ELR (cell line): ENCODE results near the gene PEX19.
A peak's percentile ranks its signal among the peaks of the same experiment; 100 is the strongest.

Source experiments
- DNase-seq: peaks from one replicate; pipeline ENCODE4 v3.0.0-alpha.2; 2015; ENCODE audit warnings: low read depth

PEX19 gene

GRCh38 chr1:160277987-160278386 lies 6.9 kb downstream of the PEX19 start:
- no peak for DNase-seq

GRCh38 chr1:160277330-160277729 lies 7.6 kb downstream of the PEX19 start:
- DNase-seq: no peak

- DNase-seq: no peak
These were observed 13.9 kb downstream of the PEX19 start for GRCh38 chr1:160271025-160271424.

DNA sequence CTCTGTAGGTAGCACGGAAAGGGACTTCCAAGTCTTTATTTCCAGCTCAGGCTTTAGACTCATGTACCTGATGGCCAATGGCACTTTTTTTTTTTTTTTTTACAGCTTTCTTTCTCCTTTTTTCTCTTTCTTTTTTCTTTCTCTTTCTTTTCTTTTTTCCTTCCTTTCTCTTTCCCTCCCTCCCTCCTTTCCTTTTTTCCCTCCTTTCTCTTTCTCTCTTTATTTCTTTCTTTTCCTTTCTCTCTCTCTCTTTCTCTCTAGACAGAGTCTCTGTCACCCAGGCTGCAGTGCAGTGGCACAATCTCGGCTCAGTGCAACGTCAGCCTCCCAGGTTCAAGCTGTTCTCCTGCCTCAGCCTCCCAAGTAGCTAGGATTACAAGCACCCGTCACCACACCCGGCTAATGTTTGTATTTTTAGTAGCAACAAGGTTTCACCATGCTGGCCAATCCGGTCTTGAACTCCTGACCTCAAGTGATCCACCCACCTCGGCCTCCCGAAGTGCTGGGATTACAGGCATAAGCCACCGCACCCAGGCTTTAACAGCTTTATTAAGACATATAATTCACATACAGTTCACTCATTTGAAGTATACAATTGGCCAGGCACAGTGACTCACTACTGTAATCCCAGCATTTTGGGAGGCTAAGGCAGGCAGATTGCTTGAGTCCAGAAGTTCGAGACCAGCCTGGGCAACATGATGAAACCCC lies 17.5 kb downstream of the PEX19 start:
- DNase-seq: no peak

GRCh38 chr1:160264795-160265307 lies 20.1 kb downstream of the PEX19 start:
- no peak for DNase-seq

- peak; percentile 99 for DNase-seq
These were observed 22.8 kb downstream of the PEX19 start, which contains the start of gene DCAF8 for GRCh38 chr1:160261893-160262794. TSS of gene DCAF8 (minus strand) at chr1:160262549. CDS start at chr1:160244008, 18,541 bp downstream.

- DNase-seq: peak; percentile 91
These were observed 23.4 kb downstream of the PEX19 start for GRCh38 chr1:160261556-160261892.

- DNase-seq: peak; percentile 84
These were observed 24.2 kb downstream of the PEX19 start for GRCh38 chr1:160260406-160261382.

GRCh38 chr1:160258177-160258798 lies 26.6 kb downstream of the PEX19 start:
- no peak for DNase-seq

- no peak for DNase-seq
These were observed 27.4 kb downstream of the PEX19 start for GRCh38 chr1:160257411-160258015.

DNA sequence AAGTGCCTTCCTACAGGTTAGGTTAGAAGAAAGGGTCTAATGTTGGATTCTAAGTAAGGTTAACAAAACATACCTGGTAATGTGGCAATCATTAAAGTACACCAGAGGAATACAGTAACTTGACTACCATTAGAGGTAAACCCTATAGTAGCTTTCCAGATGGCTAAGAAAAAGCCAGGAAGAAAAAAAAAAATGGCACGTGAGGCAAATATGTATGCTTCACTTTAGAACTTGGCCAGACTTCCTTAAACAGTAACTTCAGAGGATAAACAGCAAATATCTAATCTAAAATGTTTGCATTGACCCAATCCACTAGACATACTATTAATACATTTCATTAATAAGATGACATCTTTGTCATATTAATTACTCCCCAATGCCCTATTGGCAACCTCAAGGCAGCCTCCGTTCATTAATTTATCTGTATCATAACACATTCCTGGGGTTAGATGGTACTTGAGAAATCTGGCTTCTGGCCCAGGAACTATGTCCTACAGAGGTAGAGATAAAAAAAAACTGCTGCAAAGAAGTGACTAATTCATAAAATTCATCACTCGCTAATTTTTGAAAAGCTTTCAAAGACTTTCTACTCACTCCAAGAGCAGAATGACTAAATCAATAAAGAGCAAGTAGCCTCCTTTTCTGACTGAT lies 28.4 kb downstream of the PEX19 start:
- DNase-seq: peak; percentile 80

DNA sequence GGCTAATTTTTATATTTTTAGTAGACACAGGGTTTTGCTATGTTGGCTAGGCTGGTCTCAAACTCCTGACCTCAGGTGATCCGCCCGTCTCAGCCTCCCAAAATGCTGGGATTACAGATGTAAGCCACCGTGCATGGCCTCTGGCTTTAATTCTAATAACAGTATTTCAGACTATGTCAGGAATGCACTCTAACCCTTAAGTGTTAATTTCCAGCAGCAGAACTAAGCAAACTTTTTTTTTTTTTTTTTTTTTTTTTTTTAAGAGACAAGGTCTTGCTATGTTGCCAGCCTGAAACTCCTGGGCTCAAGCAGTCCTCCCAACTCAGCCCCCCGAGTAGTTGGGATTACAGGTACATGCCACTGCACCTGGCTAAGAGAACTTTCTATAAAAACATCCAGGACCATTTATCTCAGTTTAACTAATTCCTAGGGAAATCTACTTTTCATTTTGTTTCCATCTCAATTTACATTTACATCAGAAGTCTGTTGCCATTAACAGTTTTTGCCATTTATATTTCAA lies 29.1 kb downstream of the PEX19 start:
- DNase-seq: no peak

- DNase-seq: peak; percentile 82
These were observed 33.0 kb downstream of the PEX19 start for GRCh38 chr1:160251687-160252526.

DNA sequence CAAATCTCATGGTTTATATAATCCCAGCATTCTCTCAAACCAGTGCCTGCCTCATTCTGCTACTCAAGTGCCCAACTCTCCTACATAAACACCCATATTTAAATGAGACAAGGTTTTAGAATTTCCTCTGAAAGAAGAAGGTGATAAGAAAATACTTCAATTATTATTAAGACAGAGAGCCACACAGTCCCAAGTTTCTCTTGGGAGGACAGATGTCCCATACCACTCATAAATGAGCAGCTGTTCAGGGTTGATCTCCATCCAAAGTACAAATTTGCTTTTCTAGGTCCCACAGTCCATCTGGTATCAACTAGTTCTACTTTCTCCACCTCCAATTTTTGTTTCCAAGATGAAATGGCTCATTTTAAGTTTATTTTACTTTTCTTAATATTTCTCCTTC lies 33.9 kb downstream of the PEX19 start:
- DNase-seq: no peak

DNA sequence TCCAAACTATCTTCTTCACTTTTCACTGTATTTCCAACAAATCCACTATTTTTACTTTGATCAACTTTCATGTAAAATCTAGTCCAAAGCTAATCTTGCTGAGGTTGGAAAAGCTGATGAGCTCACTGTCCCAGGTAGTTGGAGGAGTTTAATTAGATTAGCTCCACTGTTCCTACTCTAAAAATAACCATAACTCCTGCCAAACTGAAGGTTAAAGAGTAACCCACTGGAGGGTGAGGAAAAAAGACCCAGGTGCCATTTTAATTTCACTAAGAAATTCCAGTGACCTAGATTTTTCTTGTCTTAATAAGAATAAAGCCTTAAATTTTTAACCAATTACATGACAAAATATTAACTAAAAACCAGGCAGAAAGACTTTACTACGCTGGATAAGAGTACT lies 37.9 kb downstream of the PEX19 start:
- no peak for DNase-seq

DNA sequence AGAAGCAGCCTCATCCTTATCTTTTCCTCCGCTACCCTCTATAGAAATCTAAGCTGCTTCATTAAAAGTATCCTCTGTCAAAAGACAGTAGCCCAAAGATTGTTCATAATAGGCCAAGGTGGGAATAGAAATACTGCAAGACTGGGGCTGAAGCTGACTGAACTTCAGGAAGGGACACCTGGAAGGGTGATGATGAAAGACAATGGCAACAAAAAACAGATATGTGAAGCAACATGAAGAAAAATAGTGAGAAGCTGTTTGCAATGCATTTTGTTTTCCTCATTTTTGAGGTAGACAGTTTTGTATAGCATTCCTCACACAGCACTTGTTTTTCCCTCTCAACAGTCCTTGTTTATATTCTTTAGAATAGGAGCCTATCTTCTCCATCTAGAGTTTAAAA lies 39.5 kb downstream of the PEX19 start:
- DNase-seq: no peak

GRCh38 chr1:160244209-160244608 lies 40.7 kb downstream of the PEX19 start:
- DNase-seq: no peak

DNA sequence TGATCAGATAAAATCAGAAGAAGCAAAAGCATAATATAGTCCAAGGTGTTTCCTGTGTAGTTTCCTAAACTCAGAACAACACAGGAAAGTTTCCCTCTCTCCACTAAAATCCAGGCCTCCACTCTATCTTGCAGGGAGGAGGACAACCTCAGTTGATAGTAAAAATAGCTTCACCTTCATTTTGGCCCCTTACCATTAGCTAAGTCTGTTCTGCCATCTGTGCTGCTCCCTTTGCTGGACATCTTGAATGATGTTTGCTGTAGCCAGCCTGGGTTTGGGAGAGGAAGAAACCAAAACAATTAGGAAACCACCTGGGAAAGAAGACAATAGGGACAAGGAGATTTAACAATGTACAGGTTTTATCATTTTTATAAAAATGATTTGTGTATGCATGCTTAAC lies 41.2 kb downstream of the PEX19 start:
- DNase-seq: no peak

DNA sequence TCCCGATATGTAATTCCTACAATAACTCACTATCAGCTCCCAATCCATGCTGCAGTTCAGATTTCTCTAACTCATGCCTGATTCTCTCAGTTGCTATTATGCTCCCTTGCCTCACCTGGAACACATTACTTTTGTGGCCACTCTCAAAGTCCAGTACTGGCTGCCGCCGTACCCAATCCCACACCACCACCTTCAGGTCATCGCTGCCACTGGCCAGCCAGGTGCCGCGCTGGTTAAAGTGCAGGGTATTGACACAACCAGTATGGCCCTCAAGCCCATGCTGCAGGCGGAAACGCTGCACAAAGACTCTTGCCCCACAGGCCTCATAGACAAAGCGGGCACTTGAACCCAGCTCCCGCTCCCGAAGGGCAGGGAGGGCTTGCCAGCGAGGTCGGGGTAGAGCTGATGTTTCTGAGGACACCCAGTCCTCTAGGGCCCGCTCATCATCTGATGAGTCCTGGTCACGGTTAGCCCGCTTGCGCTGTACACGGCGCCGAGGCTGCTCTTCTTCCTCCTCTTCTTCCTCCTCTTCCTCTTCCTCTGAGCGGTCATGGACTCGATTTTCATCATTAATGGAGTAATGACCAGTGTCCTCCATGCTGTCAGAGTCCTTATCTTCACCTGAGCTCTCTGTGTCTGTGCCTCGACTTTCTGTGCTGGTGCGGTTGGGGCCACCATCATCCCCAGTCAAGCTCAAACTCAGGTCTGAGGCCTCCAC lies 45.2 kb downstream of the PEX19 start:
- no peak for DNase-seq
